ENCODE data around the gene LPCAT2.

- no peak for TF ChIP-seq POLR2A (IDR thresholded peaks at IDR 0.05; ENCODE audit: extremely low read depth, insufficient read length)
- TF ChIP-seq CTCF (IDR thresholded peaks at IDR 0.05; ENCODE audit: low read depth, low read length), result no peak
- no peak for TF ChIP-seq MAX (IDR thresholded peaks at IDR 0.05; ENCODE audit: low read depth, low read length)
Measured at GRCh38 chr16:55515111-55515510, 6.2 kb downstream of the LPCAT2 start.

All from NB4 (cell line).